Loucy (cell line): ENCODE measurements around the gene CLEC9A.
"Not testable (repeated sequence)": the region's sequence is repeated elsewhere in the genome, so short reads cannot be mapped to it uniquely, and the experiment has no call there.

Experiments
- H2AFZ ChIP-seq: fragments of 200-600 bp; sonication (generic); 2 replicates; pipeline ENCODE4 v1.6.0; 2016; ENCODE audit warnings: antibody characterized with exemption, mild to moderate bottlenecking, low read length, moderate library complexity
- H3F3A ChIP-seq: fragments of 200-600 bp; 2 replicates; pipeline ENCODE4 v1.6.0; 2016; ENCODE audit warnings: antibody characterized with exemption, low read depth, mild to moderate bottlenecking
- H3K27me3 ChIP-seq: fragments of 200-600 bp; sonication (generic); 2 replicates; pipeline ENCODE4 v1.6.1; 2014; ENCODE audit warnings: low read length, mild to moderate bottlenecking; ENCODE audit not compliant: insufficient read depth, poor library complexity, severe bottlenecking
- H3K36me3 ChIP-seq: fragments of 200-600 bp; sonication (generic); 2 replicates; pipeline ENCODE4 v1.6.1; 2016; ENCODE audit warnings: low read length; ENCODE audit not compliant: insufficient read depth
- H3K4me1 ChIP-seq: fragments of 200-600 bp; sonication (generic); 2 replicates; pipeline ENCODE4 v1.5.1; 2014; ENCODE audit warnings: low read length, mild to moderate bottlenecking; ENCODE audit not compliant: insufficient read depth, poor library complexity, severe bottlenecking
- H3K4me2 ChIP-seq: fragments of 200-600 bp; sonication (generic); 2 replicates; pipeline ENCODE4 v1.6.0; 2014; ENCODE audit warnings: antibody characterized with exemption, low read length, low read depth, mild to moderate bottlenecking; ENCODE audit not compliant: poor library complexity, severe bottlenecking
- H3K4me3 ChIP-seq: fragments of 200-600 bp; sonication (generic); 2 replicates; pipeline ENCODE4 v1.5.1; 2014; ENCODE audit warnings: low read length, mild to moderate bottlenecking, mixed read lengths; ENCODE audit not compliant: poor library complexity, severe bottlenecking
- H3K79me2 ChIP-seq: fragments of 200-600 bp; sonication (generic); 2 replicates; pipeline ENCODE4 v1.6.1; 2014; ENCODE audit warnings: low read length; ENCODE audit not compliant: insufficient read depth
- H3K9ac ChIP-seq: fragments of 200-600 bp; sonication (generic); 2 replicates; pipeline ENCODE4 v1.6.0; 2014; ENCODE audit warnings: mild to moderate bottlenecking, low read depth, low read length, moderate library complexity; ENCODE audit not compliant: poor library complexity, severe bottlenecking
- H3K9me2 ChIP-seq: fragments of 200-600 bp; sonication (generic); replicated peaks from 2 replicates; pipeline ENCODE4 v1.6.1; 2016; ENCODE audit warnings: low read depth, low read length, mixed read lengths
- H3K9me3 ChIP-seq: fragments of 200-600 bp; sonication (generic); 2 replicates; pipeline ENCODE4 v1.6.1; 2014; ENCODE audit warnings: mild to moderate bottlenecking, antibody characterized with exemption, low read length, low read depth; ENCODE audit not compliant: insufficient read depth
- H4K20me1 ChIP-seq: fragments of 200-600 bp; sonication (generic); 2 replicates; pipeline ENCODE4 v1.6.0; 2014; ENCODE audit warnings: antibody characterized with exemption, low read length, mild to moderate bottlenecking; ENCODE audit not compliant: insufficient read depth, poor library complexity, severe bottlenecking
- EZH2phosphoT487 ChIP-seq: fragments of 200-600 bp; IDR thresholded peaks from 2 replicates; pipeline ENCODE4 v1.6.1; 2018; ENCODE audit warnings: antibody characterized with exemption, mild to moderate bottlenecking, moderate library complexity, borderline replicate concordance
- TF ChIP-seq, protein P1 (sequence below): fragments of 200-600 bp; sonication (generic); conservative IDR thresholded peaks from 2 replicates; pipeline ENCODE4 v1.5.1; 2014; ENCODE audit warnings: mild to moderate bottlenecking, antibody characterized with exemption, low read length

The CLEC9A gene

DNA sequence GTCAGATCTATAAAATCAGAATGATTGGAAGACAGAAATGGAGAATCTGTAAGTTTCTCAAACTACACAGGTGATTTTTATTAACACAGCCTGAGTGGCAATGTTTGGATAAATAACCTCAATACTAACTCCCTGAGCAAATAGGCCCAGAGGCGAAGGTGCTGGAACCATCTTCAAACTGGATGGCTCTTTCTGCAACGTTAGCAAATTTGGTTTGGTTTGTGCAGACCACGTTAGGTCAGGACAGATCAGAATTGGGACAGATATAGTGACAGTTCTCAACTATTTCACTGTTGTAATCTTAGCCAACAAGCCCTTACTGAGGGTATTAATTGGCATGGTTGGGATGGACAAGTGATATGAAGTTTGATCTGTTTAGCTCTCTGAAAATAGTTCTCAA lies 9.1 kb upstream of the CLEC9A start:
- TF ChIP-seq, protein P1, sequence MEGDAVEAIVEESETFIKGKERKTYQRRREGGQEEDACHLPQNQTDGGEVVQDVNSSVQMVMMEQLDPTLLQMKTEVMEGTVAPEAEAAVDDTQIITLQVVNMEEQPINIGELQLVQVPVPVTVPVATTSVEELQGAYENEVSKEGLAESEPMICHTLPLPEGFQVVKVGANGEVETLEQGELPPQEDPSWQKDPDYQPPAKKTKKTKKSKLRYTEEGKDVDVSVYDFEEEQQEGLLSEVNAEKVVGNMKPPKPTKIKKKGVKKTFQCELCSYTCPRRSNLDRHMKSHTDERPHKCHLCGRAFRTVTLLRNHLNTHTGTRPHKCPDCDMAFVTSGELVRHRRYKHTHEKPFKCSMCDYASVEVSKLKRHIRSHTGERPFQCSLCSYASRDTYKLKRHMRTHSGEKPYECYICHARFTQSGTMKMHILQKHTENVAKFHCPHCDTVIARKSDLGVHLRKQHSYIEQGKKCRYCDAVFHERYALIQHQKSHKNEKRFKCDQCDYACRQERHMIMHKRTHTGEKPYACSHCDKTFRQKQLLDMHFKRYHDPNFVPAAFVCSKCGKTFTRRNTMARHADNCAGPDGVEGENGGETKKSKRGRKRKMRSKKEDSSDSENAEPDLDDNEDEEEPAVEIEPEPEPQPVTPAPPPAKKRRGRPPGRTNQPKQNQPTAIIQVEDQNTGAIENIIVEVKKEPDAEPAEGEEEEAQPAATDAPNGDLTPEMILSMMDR: no peak
- no peaks in the 10 kb centered on the region for H3K36me3 ChIP-seq
- no peaks in the 10 kb centered on the region for H3K27me3 ChIP-seq
- no peak overlapping the region for H3K4me2 ChIP-seq
- no peaks in the 10 kb centered on the region for H3K9me3 ChIP-seq
- H2AFZ ChIP-seq: no peak overlapping the region
- H4K20me1 ChIP-seq: no peaks in the 10 kb centered on the region
- no peak overlapping the region for H3K4me3 ChIP-seq
- no peak overlapping the region for H3K9ac ChIP-seq
- no peaks in the 10 kb centered on the region for H3K79me2 ChIP-seq
- peaks cover 21% of the 10 kb centered on the region for H3K4me1 ChIP-seq
- no peaks in the 10 kb centered on the region for H3F3A ChIP-seq
- no peaks in the 10 kb centered on the region for H3K9me2 ChIP-seq

DNA sequence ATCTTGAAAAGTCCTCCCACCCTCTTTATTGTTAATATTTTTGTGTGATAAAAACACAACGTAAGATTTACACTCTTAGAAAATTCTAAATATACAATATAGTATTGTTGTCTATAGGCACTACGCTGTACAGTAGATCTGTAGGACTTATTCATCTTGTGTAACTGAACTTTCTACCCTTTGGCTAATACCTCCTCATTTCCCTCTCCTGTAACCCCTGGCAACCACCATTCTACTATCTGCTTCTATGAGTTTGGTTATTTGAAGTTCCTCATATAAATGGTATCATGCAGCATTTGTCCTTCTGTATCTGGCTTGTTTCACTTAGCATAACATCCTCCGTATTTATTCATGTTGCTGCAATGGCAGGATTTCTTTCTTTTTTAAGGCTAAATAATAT lies 5.2 kb upstream of the CLEC9A start:
- TF ChIP-seq, protein P1: no peak
- TF ChIP-seq EZH2phosphoT487: no peak
- Histone ChIP-seq H3K4me3 (no peak overlapping the region), H2AFZ (no peak overlapping the region), H3K36me3 (no peaks in the 10 kb centered on the region), H3K4me1 (no peaks in the 10 kb centered on the region), H3K9me3 (no peaks in the 10 kb centered on the region), H3K4me2 (no peak overlapping the region), H3F3A (no peaks in the 10 kb centered on the region), H3K9ac (no peak overlapping the region), H3K27me3 (no peaks in the 10 kb centered on the region), H3K79me2 (no peaks in the 10 kb centered on the region), H3K9me2 (no peaks in the 10 kb centered on the region), H4K20me1 (no peaks in the 10 kb centered on the region)

- H3F3A ChIP-seq, H2AFZ ChIP-seq, H3K4me1 ChIP-seq, H3K4me2 ChIP-seq, H3K4me3 ChIP-seq, H4K20me1 ChIP-seq, H3K9me2 ChIP-seq, H3K36me3 ChIP-seq, H3K27me3 ChIP-seq, H3K9me3 ChIP-seq, H3K79me2 ChIP-seq, H3K9ac ChIP-seq: not testable (repeated sequence)
Observed at GRCh38 chr12:10026666-10027065, 3.8 kb upstream of the CLEC9A start.

- Histone ChIP-seq H3K4me2 (no peak overlapping the region), H3K4me1 (no peaks in the 10 kb centered on the region), H3K36me3 (no peaks in the 10 kb centered on the region), H4K20me1 (no peaks in the 10 kb centered on the region), H3K9ac (no peak overlapping the region), H3K9me3 (no peaks in the 10 kb centered on the region), H3K79me2 (no peaks in the 10 kb centered on the region), H3F3A (no peaks in the 10 kb centered on the region), H3K4me3 (no peak overlapping the region), H3K9me2 (no peaks in the 10 kb centered on the region), H3K27me3 (no peaks in the 10 kb centered on the region), H2AFZ (no peak overlapping the region)
- TF ChIP-seq EZH2phosphoT487: no peak
- TF ChIP-seq, protein P1: no peak
Observed at GRCh38 chr12:10027311-10027710, 3.2 kb upstream of the CLEC9A start.
